ENCODE results near the gene SRP19.

The SRP19 gene

GRCh38 chr5:112914584-112914983, 53.5 kb downstream of the SRP19 start:
- Histone ChIP-seq H3K9me3 (ENCODE audit: severe bottlenecking) (no peaks in the 10 kb centered on the region), H3K36me3 (peaks cover 57% of the 10 kb centered on the region), H3K4me3 (ENCODE audit: low read depth, low read length) (no peak overlapping the region), H3K27ac (no peak overlapping the region), H3K27me3 (ENCODE audit: insufficient read depth, low read depth, severe bottlenecking) (no peaks in the 10 kb centered on the region)
- no peak for DNase-seq
- TF ChIP-seq, protein P1, sequence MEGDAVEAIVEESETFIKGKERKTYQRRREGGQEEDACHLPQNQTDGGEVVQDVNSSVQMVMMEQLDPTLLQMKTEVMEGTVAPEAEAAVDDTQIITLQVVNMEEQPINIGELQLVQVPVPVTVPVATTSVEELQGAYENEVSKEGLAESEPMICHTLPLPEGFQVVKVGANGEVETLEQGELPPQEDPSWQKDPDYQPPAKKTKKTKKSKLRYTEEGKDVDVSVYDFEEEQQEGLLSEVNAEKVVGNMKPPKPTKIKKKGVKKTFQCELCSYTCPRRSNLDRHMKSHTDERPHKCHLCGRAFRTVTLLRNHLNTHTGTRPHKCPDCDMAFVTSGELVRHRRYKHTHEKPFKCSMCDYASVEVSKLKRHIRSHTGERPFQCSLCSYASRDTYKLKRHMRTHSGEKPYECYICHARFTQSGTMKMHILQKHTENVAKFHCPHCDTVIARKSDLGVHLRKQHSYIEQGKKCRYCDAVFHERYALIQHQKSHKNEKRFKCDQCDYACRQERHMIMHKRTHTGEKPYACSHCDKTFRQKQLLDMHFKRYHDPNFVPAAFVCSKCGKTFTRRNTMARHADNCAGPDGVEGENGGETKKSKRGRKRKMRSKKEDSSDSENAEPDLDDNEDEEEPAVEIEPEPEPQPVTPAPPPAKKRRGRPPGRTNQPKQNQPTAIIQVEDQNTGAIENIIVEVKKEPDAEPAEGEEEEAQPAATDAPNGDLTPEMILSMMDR (IDR thresholded peaks at IDR 0.05; ENCODE audit: low read depth, low read length): no peak

DNA sequence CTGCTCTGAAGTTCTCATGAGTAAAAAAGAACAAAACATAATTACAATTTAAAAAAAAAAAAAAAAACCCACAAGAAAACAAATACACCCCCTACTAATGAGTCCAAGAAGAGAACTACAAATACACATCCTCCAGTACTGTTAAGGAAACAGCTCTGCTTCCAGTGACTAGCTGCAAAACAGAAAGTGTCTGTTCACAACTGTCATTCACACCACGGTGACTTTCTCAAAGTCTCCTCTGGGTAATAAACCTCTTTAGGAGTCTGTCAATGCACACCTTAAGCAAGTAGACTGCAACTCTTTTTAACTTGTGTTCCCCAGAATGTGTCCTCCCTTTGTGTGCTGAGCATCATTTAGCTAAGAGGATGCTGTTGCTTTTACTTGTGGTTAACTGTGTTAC, 54.7 kb downstream of the SRP19 start:
- Histone ChIP-seq H3K36me3 (peaks cover 60% of the 10 kb centered on the region), H3K9me3 (ENCODE audit: severe bottlenecking) (no peaks in the 10 kb centered on the region), H3K27me3 (ENCODE audit: insufficient read depth, low read depth, severe bottlenecking) (no peaks in the 10 kb centered on the region), H3K27ac (no peak overlapping the region), H3K4me3 (ENCODE audit: low read depth, low read length) (no peak overlapping the region)
- no peak for DNase-seq
- TF ChIP-seq, protein P1 (IDR thresholded peaks at IDR 0.05; ENCODE audit: low read depth, low read length): no peak

DNA sequence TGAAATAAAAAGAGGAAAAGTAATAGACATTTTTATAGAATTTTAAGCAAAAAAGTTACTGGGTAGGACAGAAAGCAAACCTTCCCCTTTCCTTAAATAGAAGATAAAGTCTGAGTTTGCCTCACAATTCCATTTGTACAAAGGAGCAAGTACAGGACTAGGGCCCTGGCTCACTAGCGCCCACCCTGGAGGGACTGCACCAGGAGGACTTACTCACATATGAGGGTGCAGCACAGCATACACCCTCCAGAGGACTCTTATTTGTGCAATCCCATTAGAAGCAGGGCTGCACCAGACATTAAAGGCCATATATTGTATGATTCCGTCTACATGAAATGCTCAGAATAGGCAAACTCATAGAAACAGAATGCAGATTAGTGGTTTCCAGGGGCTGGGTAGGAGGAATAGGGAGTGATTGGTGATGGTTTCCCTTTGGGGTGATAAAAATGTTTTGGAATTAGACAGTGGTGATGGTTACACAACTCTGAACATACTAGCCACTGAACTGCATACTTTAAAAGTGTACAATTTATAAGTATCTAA, 56.4 kb downstream of the SRP19 start:
- Histone ChIP-seq H3K9me3 (ENCODE audit: severe bottlenecking) (no peaks in the 10 kb centered on the region), H3K4me3 (ENCODE audit: low read depth, low read length) (no peak overlapping the region), H3K36me3 (peaks cover 68% of the 10 kb centered on the region), H3K27me3 (ENCODE audit: insufficient read depth, low read depth, severe bottlenecking) (no peaks in the 10 kb centered on the region), H3K27ac (no peak overlapping the region)
- DNase-seq: peak; percentile 57
- TF ChIP-seq, protein P1 (IDR thresholded peaks at IDR 0.05; ENCODE audit: low read depth, low read length): peak; percentile 62

- TF ChIP-seq, protein P1 (IDR thresholded peaks at IDR 0.05; ENCODE audit: low read depth, low read length): no peak
Observed at GRCh38 chr5:112918136-112918535, 57.0 kb downstream of the SRP19 start.

GRCh38 chr5:112918679-112919078, 57.6 kb downstream of the SRP19 start:
- TF ChIP-seq, protein P1 (IDR thresholded peaks at IDR 0.05; ENCODE audit: low read depth, low read length): no peak
- DNase-seq: no peak
- peaks cover 62% of the 10 kb centered on the region for H3K36me3 ChIP-seq
- H3K27me3 ChIP-seq (ENCODE audit: insufficient read depth, low read depth, severe bottlenecking): no peaks in the 10 kb centered on the region
- H3K27ac ChIP-seq: no peak overlapping the region
- no peak overlapping the region for H3K4me3 ChIP-seq (ENCODE audit: low read depth, low read length)
- H3K9me3 ChIP-seq (ENCODE audit: severe bottlenecking): no peaks in the 10 kb centered on the region

More at GRCh38 chr5:112918136-112918535, 57.0 kb downstream of the SRP19 start:
- Histone ChIP-seq H3K4me3 (ENCODE audit: low read depth, low read length) (no peak overlapping the region), H3K9me3 (ENCODE audit: severe bottlenecking) (no peaks in the 10 kb centered on the region), H3K36me3 (peaks cover 64% of the 10 kb centered on the region), H3K27ac (no peak overlapping the region), H3K27me3 (ENCODE audit: insufficient read depth, low read depth, severe bottlenecking) (no peaks in the 10 kb centered on the region)
- DNase-seq: no peak

Measured in WERI-Rb-1 (cell line).